SU-DHL-6 (cell line): Measurements from ENCODE around the gene C20orf144.

Source experiments
- EZH2phosphoT487 ChIP-seq: fragments of 200-600 bp; sonication (generic), shearing (Covaris generic); conservative IDR thresholded peaks from 2 replicates; pipeline ENCODE4 v1.6.1; 2018; ENCODE audit warnings: mild to moderate bottlenecking, antibody characterized with exemption, low read length, moderate library complexity, mixed read lengths
- TF ChIP-seq, protein P1 (sequence below): fragments of 200-600 bp; sonication (generic); IDR thresholded peaks from one replicate; pipeline ENCODE4 v1.5.1; 2017; ENCODE audit warnings: antibody characterized with exemption, mild to moderate bottlenecking, low read length, moderate library complexity; ENCODE audit not compliant: insufficient read depth, poor library complexity, severe bottlenecking

- TF ChIP-seq, protein P1, sequence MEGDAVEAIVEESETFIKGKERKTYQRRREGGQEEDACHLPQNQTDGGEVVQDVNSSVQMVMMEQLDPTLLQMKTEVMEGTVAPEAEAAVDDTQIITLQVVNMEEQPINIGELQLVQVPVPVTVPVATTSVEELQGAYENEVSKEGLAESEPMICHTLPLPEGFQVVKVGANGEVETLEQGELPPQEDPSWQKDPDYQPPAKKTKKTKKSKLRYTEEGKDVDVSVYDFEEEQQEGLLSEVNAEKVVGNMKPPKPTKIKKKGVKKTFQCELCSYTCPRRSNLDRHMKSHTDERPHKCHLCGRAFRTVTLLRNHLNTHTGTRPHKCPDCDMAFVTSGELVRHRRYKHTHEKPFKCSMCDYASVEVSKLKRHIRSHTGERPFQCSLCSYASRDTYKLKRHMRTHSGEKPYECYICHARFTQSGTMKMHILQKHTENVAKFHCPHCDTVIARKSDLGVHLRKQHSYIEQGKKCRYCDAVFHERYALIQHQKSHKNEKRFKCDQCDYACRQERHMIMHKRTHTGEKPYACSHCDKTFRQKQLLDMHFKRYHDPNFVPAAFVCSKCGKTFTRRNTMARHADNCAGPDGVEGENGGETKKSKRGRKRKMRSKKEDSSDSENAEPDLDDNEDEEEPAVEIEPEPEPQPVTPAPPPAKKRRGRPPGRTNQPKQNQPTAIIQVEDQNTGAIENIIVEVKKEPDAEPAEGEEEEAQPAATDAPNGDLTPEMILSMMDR, result no peak
- no peak for TF ChIP-seq EZH2phosphoT487
Measured at GRCh38 chr20:33709398-33709797, 47.3 kb downstream of the C20orf144 start.
